NCI-H2171 treated with DMSO at 0.1 percent for 48 hours (cell line): ENCODE data around the gene RPUSD3.

ENCODE experiments used
- DNase-seq: peaks from one replicate; lab custom pipeline; 2025; lab: John Stamatoyannopoulos, UW

Gene RPUSD3

GRCh38 chr3:9834520-9835380 is 9.1 kb downstream of the RPUSD3 start:
- DNase-seq: no peak

GRCh38 chr3:9833078-9833477 is 10.7 kb downstream of the RPUSD3 start:
- DNase-seq: no peak

GRCh38 chr3:9831253-9831652 is 12.6 kb downstream of the RPUSD3 start:
- no peak for DNase-seq

GRCh38 chr3:9828801-9829755 is 14.7 kb downstream of the RPUSD3 start:
- no peak for DNase-seq

GRCh38 chr3:9826815-9827573 is 16.8 kb downstream of the RPUSD3 start:
- DNase-seq: no peak

DNA sequence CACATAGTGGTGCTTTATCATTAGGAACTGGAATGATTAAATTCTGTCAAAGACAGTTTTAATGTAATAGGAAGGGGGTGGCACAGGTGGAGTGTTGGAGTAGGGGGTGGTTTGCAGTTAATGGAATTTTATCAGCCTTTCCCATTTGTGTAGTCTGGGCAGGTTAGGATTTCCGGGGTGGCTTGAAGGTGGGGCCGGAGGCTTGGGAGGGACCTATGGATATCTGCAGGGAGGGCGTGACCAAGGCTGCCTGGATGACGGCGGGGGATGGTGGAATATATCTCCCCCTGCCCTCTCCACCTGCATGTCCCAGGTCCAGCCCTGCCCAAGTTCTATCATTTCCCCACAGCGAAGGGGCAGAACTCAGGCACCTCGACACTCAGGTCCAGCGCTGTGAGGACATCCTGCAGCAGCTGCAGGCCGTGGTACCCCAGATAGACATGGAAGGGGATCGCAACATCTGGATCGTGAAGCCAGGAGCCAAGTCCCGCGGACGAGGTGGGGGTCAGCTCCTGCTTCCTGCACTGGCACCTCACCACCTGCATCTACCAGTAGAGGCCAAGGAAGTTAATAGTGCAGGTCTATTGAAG is 18.3 kb downstream of the RPUSD3 start:
- no peak for DNase-seq

- no peak for DNase-seq
Measured at GRCh38 chr3:9820946-9821345, 22.9 kb downstream of the RPUSD3 start.

GRCh38 chr3:9820543-9820942 is 23.3 kb downstream of the RPUSD3 start:
- no peak for DNase-seq

DNA sequence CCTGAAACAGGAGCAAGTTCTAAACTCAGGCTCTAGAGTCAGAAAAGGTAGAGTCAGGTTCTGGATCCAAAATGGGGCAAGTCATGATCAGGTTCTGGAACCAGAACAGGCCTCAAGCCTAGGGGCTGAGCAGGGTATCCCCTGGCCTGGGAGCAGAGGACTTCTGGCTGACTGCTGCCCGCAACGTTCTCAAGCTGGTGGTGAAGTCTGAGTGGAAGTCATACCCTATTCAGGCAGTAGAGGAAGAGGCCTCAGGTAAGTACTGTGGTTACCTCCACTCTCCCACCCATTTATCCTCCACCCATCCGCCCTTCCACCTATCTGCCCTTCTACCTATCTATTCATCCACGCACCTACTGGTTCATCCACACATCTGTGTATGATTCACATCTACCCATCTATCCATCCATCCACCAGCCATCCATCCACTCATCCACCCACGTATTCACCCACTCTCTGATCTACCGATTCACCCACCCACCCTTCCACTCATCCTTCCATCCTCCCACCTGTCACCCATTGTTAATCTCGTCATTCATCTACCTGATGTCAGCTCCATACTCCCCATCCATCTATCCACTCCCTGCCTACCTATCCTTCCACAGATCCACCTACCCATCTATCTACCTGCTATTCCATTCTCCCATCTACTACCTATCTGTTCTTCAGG is 25.0 kb downstream of the RPUSD3 start:
- no peak for DNase-seq

- DNase-seq: no peak
Measured at GRCh38 chr3:9817436-9817835, 26.4 kb downstream of the RPUSD3 start.

DNA sequence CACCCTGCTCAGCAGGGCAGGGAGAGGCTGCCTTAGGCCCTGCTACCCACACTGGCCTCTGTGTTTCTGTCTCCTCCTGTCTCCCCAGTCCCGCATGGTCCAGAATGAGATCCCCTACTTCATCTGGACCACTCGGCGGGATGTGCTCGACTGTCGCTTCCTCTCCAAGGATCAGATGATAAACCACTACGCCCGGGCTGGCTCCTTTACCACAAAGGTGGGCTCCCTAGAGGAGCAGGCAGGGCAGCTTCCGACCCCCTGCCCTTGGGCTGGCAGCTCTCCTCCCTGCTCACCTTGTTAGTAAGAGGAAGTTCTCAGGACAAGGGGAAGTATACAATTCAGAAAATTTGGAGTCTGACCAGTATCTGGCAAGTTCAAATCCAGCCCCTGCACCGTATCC is 27.8 kb downstream of the RPUSD3 start:
- no peak for DNase-seq

GRCh38 chr3:9812870-9813483 is 30.8 kb downstream of the RPUSD3 start:
- DNase-seq: no peak

- DNase-seq: no peak
Measured at GRCh38 chr3:9810846-9811245, 33.0 kb downstream of the RPUSD3 start.

DNA sequence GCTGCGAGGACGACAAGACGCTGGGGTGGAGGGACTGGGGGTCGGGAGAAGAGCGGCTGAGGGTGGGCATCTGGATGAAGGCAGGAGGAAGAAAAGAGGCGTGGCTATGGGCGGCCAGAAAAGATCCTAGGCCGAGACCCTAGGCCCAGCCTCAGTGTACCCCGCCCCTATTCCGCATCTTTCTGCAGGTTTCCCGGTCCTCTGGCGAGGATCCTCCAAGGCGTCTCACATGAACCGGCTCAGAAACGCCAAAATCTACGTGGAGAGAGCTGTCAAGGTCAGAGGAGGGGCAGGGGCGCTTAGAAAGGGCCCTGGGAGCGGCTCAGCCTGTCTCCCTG is 33.4 kb downstream of the RPUSD3 start:
- DNase-seq: no peak

DNA sequence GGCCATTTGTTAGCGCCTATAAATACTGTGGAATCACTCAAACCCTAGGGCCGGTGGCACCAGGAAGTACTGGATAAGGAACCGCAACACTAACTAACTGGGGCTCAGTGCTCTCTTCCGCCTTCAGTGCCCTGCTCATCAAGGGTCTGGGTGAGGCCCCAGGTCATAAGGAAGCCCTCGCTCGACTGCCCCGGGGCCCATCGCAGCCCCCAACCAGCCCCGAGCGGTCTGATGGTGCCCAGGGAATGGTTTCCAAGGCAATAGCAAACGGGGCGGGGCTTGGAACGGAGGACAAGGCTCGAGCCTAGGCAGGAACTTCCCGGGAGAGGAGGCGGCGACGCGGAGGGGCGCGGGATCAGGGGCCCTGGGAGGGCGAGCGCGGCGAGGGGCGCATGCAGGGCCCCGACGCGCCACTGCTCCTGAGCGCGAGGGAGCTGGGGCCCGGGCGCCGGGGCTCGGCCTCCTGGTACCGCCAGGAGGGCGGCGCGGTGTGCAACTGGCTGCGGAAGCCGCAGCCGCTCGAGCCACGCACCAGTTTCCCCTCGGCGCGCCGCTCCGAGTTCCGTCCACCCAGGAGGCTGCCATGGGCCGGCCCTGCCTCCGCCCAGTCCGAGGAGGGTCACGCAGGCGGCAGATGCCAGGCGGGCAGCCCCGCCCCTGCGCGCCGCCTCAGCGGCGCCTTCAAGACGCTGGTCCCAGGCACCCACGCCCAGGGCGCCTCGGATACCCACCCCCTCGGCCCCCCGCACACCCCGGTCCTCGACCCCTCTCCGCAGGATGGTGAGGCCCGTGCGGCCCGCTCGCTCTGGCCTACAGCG is 34.0 kb downstream of the RPUSD3 start, which contains the start of gene TTLL3:
Gene TTLL3 (plus strand): TSS at position 648 of the 818 bp plus-strand sequence. CDS start 400 bp downstream, outside the sequence.
- DNase-seq: peak; percentile 54

DNA sequence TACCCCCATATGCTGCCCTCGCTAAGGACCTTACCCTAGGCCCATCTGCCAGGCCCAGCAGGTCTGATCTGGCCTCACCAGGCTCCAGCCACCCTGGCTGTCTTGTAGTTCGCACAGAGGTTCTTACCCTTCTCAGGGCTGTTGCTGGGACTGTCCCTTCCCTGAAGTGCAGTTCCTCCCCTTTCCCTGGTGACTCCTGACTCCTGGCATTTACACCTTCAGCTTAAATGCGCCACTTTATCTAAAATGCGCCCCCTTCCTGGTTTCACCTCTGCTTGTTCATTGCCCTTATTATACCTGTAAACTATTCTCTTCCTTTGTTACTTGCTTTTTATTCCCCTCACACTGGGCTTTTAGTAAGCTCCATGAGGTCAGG is 34.6 kb downstream of the RPUSD3 start:
- peak; percentile 28 for DNase-seq

GRCh38 chr3:9808345-9809037 is 35.3 kb downstream of the RPUSD3 start:
- DNase-seq: peak; percentile 55

DNA sequence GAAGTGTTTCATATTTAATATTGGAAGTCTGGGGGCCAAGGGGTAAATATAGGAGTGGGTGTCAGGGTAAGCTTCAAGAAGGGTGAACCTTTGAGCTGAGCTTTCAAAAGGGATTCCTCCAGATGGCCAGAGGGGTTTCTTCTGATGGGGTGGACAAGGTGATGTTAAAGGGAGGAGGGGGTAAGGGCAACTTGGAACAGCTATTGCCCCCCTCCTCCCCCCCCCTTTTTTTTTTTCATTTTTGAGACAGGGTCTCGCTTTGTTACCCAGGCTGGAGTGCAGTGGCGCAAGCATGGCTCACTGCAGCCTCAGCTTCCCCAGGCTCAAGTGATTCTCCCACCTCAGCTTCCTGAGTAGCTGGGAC is 35.8 kb downstream of the RPUSD3 start:
- no peak for DNase-seq
